Fibroblast of skin of left biceps (primary cell): ENCODE data around the gene NAV2.

Experiments
- DNase-seq, 2 experiments: peaks; one replicate each; pipeline ENCODE4 v3.0.0-alpha.2; 2013; ENCODE audit warnings: low read depth in 2 of 2

Gene NAV2

DNA sequence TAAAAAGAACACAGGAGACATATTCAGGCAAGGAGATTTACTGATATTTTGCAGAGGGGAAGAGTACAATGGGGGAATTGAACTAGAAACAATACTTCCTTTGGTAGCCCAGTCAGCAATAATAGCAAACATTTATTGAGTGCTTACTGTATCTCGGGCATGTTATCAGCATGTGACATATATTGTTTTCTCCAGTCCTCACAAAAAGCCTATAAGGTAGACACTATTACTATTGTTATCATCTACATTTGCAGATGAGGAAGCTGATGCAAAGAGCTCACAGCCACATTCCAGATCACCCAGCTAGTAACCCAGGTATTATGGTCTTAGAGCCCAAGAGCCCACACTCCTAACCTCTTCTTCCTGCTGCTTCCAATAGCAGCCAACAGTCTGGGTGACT is 27.9 kb downstream of the NAV2 start:
- no peak for DNase-seq

DNA sequence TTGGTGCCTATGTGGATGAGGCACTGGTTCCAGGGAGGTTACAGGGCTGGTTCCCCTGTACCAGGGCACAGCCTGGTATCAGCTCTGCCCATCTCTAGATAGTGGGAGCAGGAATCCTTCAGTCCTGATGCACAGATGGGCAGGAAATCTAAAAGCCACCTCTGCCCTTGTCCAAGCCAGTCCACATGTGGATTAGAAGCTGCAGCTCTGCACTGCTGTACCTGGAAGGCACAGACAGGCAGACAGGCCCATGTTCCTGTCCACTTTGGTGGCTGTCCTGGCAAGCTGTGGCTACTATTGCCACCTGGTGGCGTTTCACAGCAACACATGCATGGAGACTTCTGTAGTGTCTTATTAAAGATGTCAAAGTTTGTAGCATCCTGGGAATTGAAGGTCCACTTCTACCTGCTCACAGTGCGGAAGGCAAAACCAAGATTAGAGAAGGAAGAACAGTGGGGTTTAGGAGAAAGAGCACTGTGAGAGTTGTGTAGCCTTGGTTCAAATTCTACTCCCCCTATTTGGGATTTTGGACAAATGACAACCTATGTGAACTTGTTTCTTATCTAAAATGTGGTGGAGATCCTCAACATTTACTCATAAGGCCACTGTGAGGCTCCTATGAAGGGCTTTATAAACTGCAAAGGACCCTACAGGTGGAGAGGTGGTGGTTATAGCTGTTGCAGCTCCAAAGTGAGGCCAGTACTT is 30.1 kb downstream of the NAV2 start:
- DNase-seq = peak in 1 of 2 experiments; percentile 37

DNA sequence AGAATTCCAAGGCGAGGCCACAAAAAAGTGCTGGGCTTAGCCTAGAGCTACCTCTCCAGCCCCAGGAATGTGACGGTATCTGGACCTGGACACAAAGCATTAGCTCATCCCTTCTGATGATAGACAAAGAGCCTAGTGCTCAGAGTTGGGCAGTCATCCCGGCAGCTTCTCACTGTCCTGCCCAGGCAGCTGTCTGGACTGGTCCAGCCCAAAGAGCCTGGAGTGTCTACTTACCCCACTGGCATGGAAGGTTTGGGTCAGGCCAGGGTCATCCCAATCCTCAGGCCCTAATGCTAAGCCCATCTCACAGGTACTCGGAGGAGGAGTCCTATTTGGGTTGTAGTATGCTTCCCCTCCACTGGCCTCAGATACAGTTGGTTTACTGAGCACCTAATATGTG is 31.0 kb downstream of the NAV2 start:
- DNase-seq = no peak

DNA sequence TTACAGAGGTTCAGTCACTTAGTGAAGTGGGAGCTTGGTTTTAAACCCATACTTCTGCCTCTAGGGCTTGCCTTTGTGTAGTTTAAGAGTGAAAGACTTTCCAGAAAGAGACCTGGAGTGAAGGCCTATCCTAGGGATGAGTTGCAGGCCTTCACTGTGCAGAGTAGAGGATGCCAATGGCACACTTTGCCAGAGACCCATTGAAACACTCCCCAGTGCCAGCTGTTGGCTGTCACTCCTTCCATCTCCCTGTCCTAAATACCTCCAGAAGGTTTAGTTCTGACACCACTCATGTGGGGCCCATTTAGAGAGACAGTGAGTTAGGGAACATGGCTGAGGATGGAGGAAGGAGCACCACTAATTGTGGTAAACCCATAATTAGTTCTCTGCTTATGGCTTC is 31.5 kb downstream of the NAV2 start:
- DNase-seq = no peak

DNA sequence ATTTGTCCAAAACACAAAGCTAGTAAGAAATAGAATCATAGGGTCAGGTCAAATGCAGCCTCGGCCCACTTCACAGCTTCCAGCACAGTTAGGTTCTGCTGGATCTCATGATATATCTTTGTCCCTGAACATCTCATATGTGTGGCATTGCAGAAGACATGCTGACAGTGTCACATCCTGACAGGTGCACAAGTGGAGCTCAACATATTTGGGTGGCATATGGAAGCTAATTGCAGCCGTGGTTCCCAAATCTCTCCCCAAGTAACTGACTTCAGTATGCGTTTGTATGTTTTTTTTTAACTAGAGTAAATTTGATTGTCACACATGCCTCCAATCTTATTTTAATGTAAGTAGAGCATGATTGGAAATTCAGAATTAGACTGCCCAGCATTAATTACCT is 33.4 kb downstream of the NAV2 start:
- no peak for DNase-seq

DNA sequence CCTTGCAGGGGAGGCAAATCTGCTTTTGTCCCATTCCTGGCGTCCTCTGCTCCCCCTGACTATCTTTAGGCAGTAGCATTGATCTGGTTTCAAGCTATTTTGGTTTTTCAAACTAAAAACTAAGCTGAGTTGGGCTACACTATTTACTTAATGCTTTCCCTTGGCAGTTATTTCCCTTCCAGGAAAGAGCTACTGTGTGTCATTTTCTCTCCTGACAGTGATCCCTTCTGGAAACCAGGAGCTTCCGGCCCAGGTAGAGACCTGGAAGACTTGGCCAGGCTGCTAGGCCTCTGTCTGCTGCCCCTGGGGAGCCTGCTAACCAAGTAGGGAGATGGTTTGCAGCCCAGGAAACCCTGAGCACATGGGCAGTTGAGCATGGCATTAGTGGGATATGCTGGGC is 35.0 kb downstream of the NAV2 start:
- DNase-seq = no peak

DNA sequence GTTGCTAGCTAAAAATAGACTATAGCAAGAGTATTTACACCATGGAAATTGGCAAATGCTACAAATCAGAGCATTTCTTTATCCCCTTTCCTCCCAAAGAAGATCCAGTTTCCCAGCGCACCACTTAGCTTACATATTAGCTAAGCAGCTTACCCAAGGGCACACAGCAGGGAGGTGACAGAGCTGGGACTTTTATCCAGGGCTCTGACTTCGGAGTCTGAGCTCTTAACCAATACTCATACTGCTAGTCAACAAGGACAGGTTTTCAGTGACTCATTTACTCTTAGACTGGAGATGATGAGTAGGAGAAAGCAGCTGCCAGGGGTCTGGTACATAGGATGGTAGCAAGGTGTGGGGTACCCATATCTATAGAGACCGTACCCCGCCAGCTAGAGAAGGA is 38.4 kb downstream of the NAV2 start:
- no peak for DNase-seq

DNA sequence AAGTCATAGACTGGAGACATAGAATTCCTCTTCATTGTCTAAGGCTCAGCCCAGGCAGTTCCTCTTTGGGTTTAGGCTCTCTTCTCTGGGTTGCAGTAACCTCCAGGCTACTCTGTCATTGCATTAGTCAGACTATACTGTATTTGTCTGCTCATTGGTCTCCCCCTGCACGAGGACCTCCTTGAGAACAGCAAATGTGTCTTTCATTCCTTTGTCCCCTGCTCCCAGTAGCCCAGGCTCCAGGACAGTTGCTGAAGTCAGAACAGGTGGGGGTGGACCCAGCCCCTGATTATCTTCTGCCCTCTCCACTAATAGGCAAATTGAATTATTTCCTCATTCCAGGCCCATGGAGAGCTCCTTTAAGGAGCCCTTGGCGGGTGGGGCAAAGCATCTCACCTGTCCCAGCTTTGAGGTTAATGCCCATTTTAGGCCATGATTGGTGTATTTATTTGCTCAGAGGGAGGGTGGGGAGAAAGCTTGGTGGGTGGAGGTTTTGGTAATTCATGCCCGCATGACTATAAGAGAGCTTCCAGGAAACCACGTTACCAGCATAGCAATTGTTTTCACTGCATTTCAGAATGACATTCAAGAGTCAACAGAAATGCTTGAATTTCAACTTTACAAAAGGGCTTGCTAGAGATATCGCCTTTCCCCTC is 40.9 kb downstream of the NAV2 start:
- DNase-seq = no peak

DNA sequence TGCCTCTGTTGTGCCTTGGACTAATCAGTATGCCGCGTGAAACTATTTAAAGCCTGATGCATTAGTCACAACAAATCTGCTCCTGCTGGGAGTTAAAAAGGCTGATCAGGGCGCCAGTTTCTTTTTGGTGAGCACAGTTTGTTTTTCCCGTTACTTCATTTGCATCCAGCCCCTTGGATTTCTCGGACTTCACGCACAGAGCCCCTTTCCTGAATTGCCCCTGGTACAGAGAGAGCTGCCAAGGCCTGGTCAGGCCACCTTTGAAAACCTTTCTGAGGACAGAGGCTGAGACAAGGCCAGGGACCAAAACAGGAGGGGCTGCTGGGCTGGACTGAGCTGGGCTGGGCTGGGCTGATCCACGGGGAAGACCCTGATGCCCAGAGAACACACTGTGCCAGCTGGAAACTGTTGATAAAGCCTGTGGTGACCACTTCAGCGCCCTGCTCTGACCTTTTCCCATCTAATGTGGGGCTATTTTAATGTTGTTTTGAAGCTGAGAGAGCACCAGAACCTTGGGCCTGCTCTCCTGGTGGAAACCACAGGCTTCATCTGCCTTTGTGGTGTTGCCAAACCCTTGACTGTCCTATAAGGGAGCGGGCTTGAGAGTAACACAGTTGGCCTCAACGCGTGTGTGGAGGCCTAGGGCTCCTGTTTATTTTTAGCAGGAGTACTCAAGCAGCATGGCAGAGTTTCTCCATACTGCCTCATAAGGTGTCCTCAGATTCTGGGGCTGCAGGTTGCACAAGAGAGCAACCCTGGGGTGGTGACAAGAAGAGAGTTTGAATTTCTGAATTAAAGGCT is 44.2 kb downstream of the NAV2 start:
- peak in 1 of 2 experiments; percentile 19 for DNase-seq

DNA sequence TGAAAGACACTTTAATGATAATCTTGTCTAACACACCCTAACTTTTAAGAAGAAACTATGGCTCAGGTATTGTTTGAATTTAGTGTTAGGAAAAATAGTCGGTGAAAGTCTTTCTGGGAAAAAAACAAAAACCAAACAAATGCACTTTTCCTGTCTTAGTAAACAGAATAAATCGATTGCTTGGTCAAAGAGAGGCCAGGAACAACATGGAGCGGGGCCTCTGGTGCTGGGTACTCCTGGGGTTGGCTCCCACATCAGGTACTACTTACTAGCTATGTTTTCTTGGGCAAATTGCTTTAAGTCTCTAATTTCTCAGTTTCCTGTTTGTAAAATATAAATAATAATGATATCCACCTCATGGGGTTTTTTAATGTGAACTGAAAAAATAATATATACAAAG is 46.8 kb downstream of the NAV2 start:
- no peak for DNase-seq

DNA sequence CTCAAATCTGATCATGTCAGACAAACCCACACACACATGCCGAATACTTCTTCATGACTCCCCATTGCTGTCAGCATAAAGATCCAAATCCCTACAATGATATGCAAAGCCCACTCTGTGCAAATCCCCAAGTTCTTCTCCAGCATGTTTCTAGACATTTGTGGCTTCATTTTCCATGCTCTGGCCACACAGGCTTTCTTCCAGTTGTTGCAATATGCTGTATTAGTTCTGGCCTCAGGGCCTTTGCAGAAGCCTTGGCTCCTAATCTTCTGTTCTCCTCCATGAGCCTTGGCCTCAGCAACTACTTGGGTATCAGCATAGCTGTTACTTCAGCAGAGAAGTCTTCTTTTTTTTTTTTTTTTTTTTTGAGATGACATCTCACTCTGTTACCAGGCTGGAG is 49.6 kb downstream of the NAV2 start:
- DNase-seq = no peak

DNA sequence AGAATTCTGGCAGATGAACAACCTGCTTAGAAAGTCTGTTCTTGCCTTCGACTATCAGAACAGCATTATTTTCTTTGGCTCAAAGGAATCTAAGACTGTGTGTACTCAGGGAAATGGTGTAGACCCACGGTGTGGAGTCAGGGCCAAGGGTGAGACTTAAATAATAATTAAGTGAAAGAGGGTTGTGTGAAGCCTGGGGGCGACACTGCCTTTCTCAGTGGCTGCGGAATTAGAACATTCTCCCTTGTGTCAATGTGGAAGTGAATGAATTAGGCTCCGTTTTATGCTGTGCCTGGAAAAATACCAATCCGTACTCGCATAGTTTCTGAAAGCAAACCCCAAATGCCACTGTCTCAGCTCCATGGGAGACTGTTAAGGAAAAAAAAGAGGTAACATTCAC is 50.7 kb downstream of the NAV2 start:
- DNase-seq = no peak

DNA sequence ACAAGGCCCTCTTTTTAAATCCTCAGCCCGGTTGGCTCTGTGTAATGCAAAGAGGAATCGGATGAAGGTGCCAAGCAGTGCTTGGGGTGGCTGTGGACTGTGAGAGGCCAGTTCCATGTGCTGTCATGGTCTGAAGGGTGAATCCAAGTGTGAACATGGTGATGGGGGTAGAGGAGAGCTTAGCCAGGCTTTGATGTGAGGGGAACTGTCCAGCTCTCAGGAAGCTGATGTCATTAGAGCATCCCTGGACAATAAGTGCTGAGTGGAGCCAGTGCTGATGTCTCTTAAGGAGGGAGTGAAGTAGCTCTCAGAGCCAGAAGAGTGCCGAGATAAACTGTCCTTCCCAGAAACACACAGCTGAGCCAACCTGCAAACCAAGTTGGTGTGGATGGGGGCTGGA is 53.6 kb downstream of the NAV2 start:
- no peak for DNase-seq

DNA sequence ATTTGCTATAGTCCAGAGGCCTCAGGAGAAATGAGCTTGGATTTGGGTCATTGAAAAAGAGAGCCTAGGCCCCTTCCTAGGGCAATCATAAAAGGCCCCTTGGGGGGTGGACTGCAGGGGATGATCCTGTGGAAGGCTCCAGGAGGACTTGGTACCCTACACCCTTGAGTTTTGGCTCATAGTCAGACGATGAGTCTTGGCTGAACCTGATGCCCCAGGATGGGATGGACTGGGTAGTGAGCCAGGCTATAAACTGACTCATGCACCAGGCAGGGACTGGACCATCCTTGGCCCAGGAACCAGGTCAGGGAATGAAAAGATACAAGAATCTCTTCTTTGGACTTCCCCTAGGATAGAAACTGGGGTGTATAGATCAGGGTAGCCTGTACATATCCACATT is 54.2 kb downstream of the NAV2 start:
- no peak for DNase-seq

DNA sequence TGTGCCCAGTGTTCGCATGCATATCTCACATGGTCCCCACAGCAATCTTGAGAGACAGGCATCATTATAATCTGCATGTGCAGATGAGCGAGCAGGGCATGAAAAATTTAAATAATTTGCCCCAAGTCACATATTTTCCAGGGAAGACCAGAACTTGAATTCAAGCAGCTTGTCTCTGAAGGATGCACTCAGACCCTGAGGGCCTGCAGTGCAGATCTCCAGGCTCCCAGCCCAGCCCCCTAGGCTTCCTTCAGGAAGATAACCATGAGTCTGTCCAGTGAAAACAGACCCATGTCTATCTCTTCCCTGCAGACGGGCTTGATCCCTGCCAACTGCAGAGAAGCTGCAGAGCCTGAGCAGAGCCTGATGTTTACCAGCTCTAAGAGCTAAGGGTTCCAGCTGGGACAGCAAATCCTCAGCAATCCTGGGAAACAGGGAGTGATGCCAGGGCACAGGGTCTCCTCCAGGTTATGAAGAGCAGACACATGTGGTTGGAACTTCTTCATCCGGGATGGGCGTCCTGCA is 55.1 kb downstream of the NAV2 start:
- no peak for DNase-seq

DNA sequence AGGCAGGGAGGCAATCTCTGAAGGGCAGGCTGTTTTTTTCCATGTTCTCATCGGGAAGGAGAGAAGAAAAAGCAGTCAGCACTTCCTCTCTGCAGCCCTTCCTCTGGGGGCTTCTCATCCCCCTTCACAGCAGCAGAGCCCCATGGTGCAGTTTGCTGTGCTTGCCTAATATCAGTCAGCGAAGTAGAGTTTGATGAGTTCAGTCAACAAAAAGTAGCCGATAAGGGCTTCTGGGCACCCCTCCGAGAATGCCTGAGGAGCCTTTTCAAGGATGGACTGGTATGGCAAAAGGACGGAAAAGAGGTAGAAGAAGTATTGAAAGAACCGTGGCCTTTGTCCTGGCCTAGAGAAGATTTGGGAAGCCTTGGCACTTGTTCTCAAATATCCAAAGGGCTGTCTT is 55.6 kb downstream of the NAV2 start:
- DNase-seq = no peak

DNA sequence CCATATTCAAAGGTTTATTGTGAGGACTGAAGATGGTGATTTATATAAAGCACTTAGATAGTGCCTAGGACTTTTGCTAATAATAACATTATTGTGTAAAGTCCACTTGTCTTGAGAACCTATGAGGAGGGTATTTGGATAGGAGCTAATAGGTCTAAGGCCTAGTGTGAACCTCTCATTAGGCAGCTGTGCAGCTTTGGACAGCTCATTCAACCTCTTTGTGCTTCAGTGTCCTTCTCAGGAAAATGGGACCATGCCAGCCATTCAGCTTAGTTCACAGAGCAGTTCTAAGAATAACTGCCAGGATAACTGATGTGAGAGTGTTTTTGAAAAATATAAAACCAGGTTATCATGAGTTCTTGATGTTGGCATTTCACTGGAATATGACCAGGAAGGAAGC is 56.2 kb downstream of the NAV2 start:
- DNase-seq = no peak

DNA sequence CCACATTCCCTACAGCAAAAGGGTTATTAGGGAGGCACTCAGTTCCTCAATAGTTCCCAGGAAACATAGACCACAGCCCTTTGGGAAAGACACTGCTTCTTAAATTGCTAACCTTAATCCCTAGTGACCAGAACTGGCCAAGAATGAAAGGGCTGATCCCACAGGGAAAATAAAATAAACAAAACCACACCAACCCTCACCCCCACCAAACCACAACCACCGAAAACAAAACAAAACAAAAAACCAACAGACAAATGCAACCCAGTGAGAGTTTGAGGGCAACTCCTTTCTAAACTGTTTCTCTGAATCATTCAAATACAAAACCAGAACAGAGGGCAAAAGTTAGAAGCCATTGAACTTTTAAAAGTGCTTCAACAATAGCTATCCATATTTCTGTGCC is 57.2 kb downstream of the NAV2 start:
- DNase-seq = no peak

DNA sequence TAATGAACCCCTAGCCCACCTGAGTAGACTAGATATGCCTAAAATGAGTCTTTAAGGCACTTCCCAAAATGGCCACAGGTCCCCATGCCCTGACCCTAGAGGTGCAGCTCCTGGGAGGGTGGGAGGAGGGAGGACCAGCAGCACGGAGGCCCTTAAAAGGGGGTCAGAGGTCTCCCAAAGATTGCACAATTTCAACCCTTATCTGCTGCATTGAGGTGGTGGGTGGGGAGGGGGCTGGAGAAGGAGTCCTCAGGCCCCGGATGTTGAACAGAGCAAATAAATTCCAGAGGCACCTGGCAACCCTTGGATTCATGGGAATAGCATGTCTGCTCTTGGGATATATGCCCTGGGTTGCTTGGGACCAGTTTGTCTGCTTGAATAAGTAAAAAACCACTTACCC is 57.6 kb downstream of the NAV2 start:
- DNase-seq = no peak

DNA sequence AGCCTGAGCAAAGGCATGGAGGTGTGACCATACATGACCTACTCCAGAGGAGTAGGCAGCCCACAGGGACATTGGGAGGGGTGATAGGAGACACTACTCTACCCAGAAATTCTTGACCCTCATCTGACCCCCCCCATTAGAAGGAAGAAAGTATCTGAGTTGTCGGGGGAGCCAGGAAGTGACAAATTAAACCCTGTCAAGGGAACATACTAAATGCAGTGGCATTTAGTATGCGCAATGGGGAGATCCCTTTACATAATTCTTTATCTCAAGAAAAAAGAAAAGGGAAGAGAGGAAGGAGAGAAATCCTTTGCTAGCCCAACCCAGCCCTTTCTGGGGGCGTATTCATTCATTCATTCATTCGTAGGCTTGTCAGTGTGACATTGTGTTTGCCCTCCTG is 58.8 kb downstream of the NAV2 start:
- no peak for DNase-seq

DNA sequence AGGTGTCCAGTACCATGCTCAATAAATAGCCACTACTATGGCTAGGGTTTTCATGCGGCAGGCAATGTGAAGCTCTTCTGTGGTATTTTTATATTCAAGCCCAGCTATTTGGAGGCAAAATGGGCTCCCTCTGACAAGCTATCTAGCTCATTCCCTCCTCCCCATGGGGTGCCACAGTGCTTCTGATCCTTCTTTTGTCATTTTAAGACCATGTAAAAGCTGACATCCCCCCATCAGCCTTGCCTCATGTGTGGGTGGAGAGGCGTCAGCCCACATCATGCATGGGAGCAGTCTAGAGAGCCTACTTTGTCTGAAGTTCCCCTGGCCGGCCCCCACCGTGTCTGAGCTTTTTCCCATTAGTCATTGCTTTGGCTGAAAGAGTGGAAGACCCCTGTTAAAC is 59.8 kb downstream of the NAV2 start:
- DNase-seq = no peak

DNA sequence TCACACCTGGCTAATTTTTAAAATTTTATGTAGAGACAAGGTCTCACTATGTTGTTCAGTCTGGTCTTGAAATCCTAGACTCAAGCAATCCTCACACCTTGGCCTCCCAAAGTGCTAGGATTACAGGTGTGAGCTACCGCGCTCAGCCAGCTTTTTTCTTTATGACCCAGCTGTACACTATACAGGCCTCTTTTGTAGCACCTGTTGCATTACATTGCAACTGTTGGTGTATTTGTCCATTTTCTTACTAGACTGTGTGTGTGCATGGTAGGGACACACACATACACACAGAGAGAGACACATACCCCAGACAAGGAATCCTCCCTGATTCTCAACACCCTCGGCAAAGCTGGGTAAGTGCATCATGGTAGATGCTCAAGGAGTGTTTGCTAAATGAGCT is 61.7 kb downstream of the NAV2 start:
- no peak for DNase-seq
